Measurements from ENCODE around the gene YTHDF1. TPM values are rescaled to one million over a fixed set of nuclear protein-coding genes. Genes with fewer than 3 reads are reported as not detected.

The YTHDF1 gene
- total RNA-seq, 1 experiment from 2014 or later = 42.6 TPM

DNA sequence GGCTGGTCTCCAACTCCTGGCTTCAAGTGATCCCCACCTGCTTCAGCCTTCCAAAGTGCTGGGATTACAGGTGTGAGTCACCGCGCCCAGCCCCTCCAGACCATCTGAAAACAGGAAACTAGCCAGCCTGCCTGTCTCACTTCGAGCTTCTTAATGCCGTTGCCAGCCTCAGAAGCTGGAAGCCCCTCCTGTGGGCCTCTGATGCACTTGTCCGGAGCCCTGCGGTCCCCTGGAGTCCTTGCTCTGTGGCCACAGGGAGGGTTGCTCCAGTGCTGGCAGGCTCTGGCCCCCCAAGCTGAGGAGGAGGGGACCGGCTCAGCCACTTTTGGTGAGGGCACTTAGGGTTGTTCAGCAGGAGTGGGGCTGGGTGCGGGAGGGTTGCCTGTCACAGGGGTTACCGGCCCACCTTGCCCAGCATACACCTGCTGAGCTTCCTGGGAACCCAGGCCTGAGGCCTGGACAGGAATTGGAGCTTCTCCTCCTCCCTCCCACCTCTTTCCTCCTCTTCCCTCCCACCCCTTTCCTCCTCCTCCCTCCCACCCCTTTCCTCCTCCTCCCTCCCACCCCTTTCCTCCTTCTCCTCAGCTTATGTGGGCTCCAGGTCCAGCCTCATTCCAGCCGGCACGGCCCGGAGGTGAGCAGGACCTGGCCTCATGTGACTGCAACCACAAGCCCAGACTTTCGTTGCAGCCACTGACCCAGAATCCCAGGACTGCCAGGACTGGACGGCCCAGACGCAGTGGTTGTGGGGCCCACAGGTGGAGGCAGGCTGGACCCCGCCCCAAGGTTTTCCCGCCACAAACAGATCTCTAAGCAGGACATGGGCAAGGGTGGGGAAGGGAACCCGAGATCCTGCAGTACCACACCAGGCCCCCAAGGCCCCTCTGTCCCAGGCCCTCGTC is 10.4 kb upstream of the YTHDF1 start:
- Histone ChIP-seq H3K79me2 (ENCODE audit: low read depth) (no peaks in the 10 kb centered on the region), H3K4me3 (no peak overlapping the region), H3K4me1 (replicated peaks; ENCODE audit: insufficient read depth) (peaks cover 47% of the 10 kb centered on the region), H3K36me3 (ENCODE audit: low read depth) (no peaks in the 10 kb centered on the region), H3K9me2 (ENCODE audit: insufficient read depth) (no peaks in the 10 kb centered on the region), H3K27ac (no peak overlapping the region), H3F3A (ENCODE audit: insufficient read depth, low read depth) (peaks cover 35% of the 10 kb centered on the region), H3K27me3 (ENCODE audit: insufficient read depth, low read depth) (0 out of 2 replicates have a peak, but pooled peaks cover under 1% of the 10 kb centered on the region), H2AFZ (no peak overlapping the region), H3K9me3 (ENCODE audit: insufficient read depth, low read depth) (no peaks in the 10 kb centered on the region), H3K4me2 (no peak overlapping the region), H4K20me1 (ENCODE audit: insufficient read depth) (0 out of 2 replicates have a peak, but pooled peaks cover 4% of the 10 kb centered on the region)
- BruUV-seq (replicated peaks) = no TSS peak
- no peak for DNase-seq
- ChIA-PET CTCF (interaction anchor here (0.7 kb wide), 1 partner anchor 12 kb away, joined by 3 read pairs; no protein-coding TSS in a partner anchor), POLR2A (ENCODE audit: unreplicated experiment) (interaction anchor here (0.6 kb wide), 2 partner anchors 20 to 47 kb away, joined by 3 to 16 read pairs; no protein-coding TSS in a partner anchor)
- intact Hi-C loops (cut with micrococcal nuclease; ENCODE audit: unreplicated experiment) = no loop called here
- TF ChIP-seq EZH2 (IDR thresholded peaks at IDR 0.05; ENCODE audit: low read depth) (no peak), CTCF (conservative IDR thresholded peaks at IDR 0.05) (no peak)

- no peak for DNase-seq
- no peaks in the 10 kb centered on the region for H3K36me3 ChIP-seq (ENCODE audit: low read depth)
- 0 out of 2 replicates have a peak, but pooled peaks cover 4% of the 10 kb centered on the region for H4K20me1 ChIP-seq (ENCODE audit: insufficient read depth)
- H3K4me3 ChIP-seq = no peak overlapping the region
- no peak overlapping the region for H2AFZ ChIP-seq
- H3K4me2 ChIP-seq = peak overlapping the region; percentile 36
- no peaks in the 10 kb centered on the region for H3K9me2 ChIP-seq (ENCODE audit: insufficient read depth)
- peaks cover 33% of the 10 kb centered on the region for H3F3A ChIP-seq (ENCODE audit: insufficient read depth, low read depth)
- TF ChIP-seq EZH2 (IDR thresholded peaks at IDR 0.05; ENCODE audit: low read depth) (no peak), CTCF (conservative IDR thresholded peaks at IDR 0.05) (no peak)
- no peak overlapping the region for H3K27ac ChIP-seq
- intact Hi-C loops (cut with micrococcal nuclease; ENCODE audit: unreplicated experiment) = no loop called here
- H3K9me3 ChIP-seq (ENCODE audit: insufficient read depth, low read depth) = no peaks in the 10 kb centered on the region
- H3K27me3 ChIP-seq (ENCODE audit: insufficient read depth, low read depth) = peaks cover 11% of the 10 kb centered on the region
- no peaks in the 10 kb centered on the region for H3K79me2 ChIP-seq (ENCODE audit: low read depth)
- BruUV-seq (replicated peaks) = no TSS peak
- H3K4me1 ChIP-seq (replicated peaks; ENCODE audit: insufficient read depth) = peaks cover 44% of the 10 kb centered on the region
- POLR2A ChIA-PET (ENCODE audit: unreplicated experiment) = no interaction called here
- CTCF ChIA-PET = interaction anchor here (0.6 to 1.7 kb wide), 2 partner anchors 20 to 27 kb away, joined by 3 to 6 read pairs; no protein-coding TSS in a partner anchor
Observed at GRCh38 chr20:63225082-63225454, 9.1 kb upstream of the YTHDF1 start.

GRCh38 chr20:63224412-63225081 is 8.6 kb upstream of the YTHDF1 start:
- ChIA-PET CTCF (interaction anchor here (0.6 to 2.3 kb wide), 6 partner anchors 8 to 48 kb away, joined by 3 to 13 read pairs (median 8); partner anchors contain the start of gene ARFGAP1), POLR2A (ENCODE audit: unreplicated experiment) (interaction anchor here (0.5 kb wide), 1 partner anchor 13 kb away, joined by 3 read pairs; no protein-coding TSS in a partner anchor)
- H3K27ac ChIP-seq = no peak overlapping the region
- peaks cover 15% of the 10 kb centered on the region for H3K27me3 ChIP-seq (ENCODE audit: insufficient read depth, low read depth)
- 0 out of 2 replicates have a peak, but pooled peaks cover 4% of the 10 kb centered on the region for H4K20me1 ChIP-seq (ENCODE audit: insufficient read depth)
- peaks cover 44% of the 10 kb centered on the region for H3K4me1 ChIP-seq (replicated peaks; ENCODE audit: insufficient read depth)
- peak; percentile 77 to 96 for DNase-seq
- H3K79me2 ChIP-seq (ENCODE audit: low read depth) = no peaks in the 10 kb centered on the region
- peak overlapping the region; percentile 36 for H3K4me2 ChIP-seq
- no peaks in the 10 kb centered on the region for H3K9me2 ChIP-seq (ENCODE audit: insufficient read depth)
- H3F3A ChIP-seq (ENCODE audit: insufficient read depth, low read depth) = peaks cover 33% of the 10 kb centered on the region
- intact Hi-C loops (cut with micrococcal nuclease; ENCODE audit: unreplicated experiment) = loop anchor here (1.0 to 5.0 kb wide), 3 partner anchors 8 to 68 kb away; partner anchors contain the start of gene COL20A1
- no peaks in the 10 kb centered on the region for H3K36me3 ChIP-seq (ENCODE audit: low read depth)
- no peaks in the 10 kb centered on the region for H3K9me3 ChIP-seq (ENCODE audit: insufficient read depth, low read depth)
- no TSS peak for BruUV-seq (replicated peaks)
- TF ChIP-seq EZH2 (IDR thresholded peaks at IDR 0.05; ENCODE audit: low read depth) (no peak), CTCF (conservative IDR thresholded peaks at IDR 0.05) (peak; percentile 52; the same call in 1 of the 2 replicates)
- no peak overlapping the region for H3K4me3 ChIP-seq
- H2AFZ ChIP-seq = no peak overlapping the region
